ENCODE data around the gene TMEM52B.
"Not testable (repeated sequence)": the region's sequence is repeated elsewhere in the genome, so short reads cannot be mapped to it uniquely, and the experiment has no call there.

Gene TMEM52B

DNA sequence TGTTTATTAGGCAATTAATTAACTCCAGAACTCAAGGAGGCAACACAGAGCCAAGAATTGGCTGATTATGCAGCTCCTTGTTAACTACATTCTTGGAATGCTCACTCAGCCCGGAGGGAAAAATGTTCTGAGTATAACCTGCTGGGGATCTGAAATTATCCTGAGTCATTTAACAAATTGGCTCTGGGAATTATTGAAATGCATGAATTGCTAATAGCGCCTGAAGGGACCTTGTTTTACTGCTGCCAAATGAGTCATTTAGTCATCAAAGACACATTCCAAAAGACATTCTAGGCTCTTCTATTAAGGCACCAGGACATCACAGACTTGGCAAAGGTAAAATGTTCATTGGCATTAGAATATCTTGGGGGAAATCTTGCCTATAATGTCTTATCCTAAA, 13.0 kb downstream of the TMEM52B start:
- DNase-seq, result peak; percentile 83

DNA sequence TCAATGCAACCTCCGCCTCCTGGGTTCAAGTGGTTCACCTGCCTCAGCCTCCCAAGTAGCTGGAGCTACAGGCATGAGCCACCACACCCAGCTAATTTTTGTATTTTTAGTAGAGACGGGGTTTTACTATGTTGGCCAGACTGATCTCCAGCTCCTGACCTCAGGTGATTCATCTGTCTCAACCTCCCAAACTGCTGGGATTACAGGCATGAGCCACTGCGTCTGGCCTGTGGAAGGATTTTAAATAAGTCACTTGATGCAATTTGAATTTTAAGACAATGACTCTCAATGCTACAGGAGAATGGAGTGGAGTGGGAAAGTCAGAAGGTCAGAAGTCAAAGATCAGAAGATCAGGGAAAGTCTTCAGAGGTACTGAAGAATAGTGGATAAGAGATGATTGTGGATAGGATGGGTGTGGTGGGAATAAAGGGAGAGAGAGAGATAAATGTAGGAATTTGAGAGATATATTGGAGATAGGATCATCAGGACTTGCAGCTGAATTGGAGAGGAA, 15.4 kb downstream of the TMEM52B start:
- H3K23ac ChIP-seq (ENCODE audit: low read length), result no peak overlapping the region
- no peaks in the 10 kb centered on the region for H3K27me3 ChIP-seq (ENCODE audit: insufficient read depth, low read length, poor library complexity)
- H3K4ac ChIP-seq (ENCODE audit: low read depth, low read length), result no peak overlapping the region
- H2AK5ac ChIP-seq (ENCODE audit: low read length), result no peak overlapping the region
- H4K5ac ChIP-seq (ENCODE audit: low read length), result no peak overlapping the region
- no peak overlapping the region for H2BK5ac ChIP-seq (ENCODE audit: low read length)
- no peaks in the 10 kb centered on the region for H3K79me1 ChIP-seq (ENCODE audit: low read length)
- no peak overlapping the region for H3K4me2 ChIP-seq (ENCODE audit: low read length)
- H3K9ac ChIP-seq (ENCODE audit: low read length), result no peak overlapping the region
- H3K56ac ChIP-seq (ENCODE audit: low read length), result no peak overlapping the region
- no peaks in the 10 kb centered on the region for H3K36me3 ChIP-seq (ENCODE audit: control insufficient read depth, insufficient read depth, low read length)
- no peak overlapping the region for H2BK120ac ChIP-seq (ENCODE audit: low read depth, low read length)
- no peak overlapping the region for H3K27ac ChIP-seq (ENCODE audit: low read depth, low read length)
- no peak overlapping the region for H4K8ac ChIP-seq (ENCODE audit: low read depth, low read length)
- peaks cover 2% of the 10 kb centered on the region for H3K4me1 ChIP-seq (ENCODE audit: control insufficient read depth, low read depth, low read length)
- no CpG with 5 or more reads among the region's 3 CpGs for WGBS (ENCODE audit: extremely low coverage, insufficient coverage, low lambda C conversion rate)
- DNase-seq, result no peak
- no peak overlapping the region for H2BK15ac ChIP-seq (replicated peaks; ENCODE audit: low read depth)
- H3K18ac ChIP-seq (ENCODE audit: low read length), result no peak overlapping the region
- H3K4me3 ChIP-seq (ENCODE audit: low read length), result no peak overlapping the region
- H3K79me2 ChIP-seq (ENCODE audit: control insufficient read depth, insufficient read depth, low read length), result no peaks in the 10 kb centered on the region

More for the DNA sequence above, 13.0 kb downstream of the TMEM52B start:
- H3K4me2 ChIP-seq (ENCODE audit: low read length), result no peak overlapping the region
- no peaks in the 10 kb centered on the region for H3K36me3 ChIP-seq (ENCODE audit: control insufficient read depth, insufficient read depth, low read length)
- H3K79me2 ChIP-seq (ENCODE audit: control insufficient read depth, insufficient read depth, low read length), result no peaks in the 10 kb centered on the region
- no peak overlapping the region for H3K4me3 ChIP-seq (ENCODE audit: low read length)
- no peak overlapping the region for H2BK120ac ChIP-seq (ENCODE audit: low read depth, low read length)
- H2BK5ac ChIP-seq (ENCODE audit: low read length), result no peak overlapping the region
- H2BK15ac ChIP-seq (replicated peaks; ENCODE audit: low read depth), result no peak overlapping the region
- H2AK5ac ChIP-seq (ENCODE audit: low read length), result no peak overlapping the region
- H3K56ac ChIP-seq (ENCODE audit: low read length), result no peak overlapping the region
- peaks cover 2% of the 10 kb centered on the region for H3K4me1 ChIP-seq (ENCODE audit: control insufficient read depth, low read depth, low read length)
- no peak overlapping the region for H3K23ac ChIP-seq (ENCODE audit: low read length)
- no peaks in the 10 kb centered on the region for H3K27me3 ChIP-seq (ENCODE audit: insufficient read depth, low read length, poor library complexity)
- H3K27ac ChIP-seq (ENCODE audit: low read depth, low read length), result peak overlapping the region; percentile 27
- WGBS (ENCODE audit: extremely low coverage, insufficient coverage, low lambda C conversion rate), result no CpG with 5 or more reads among the region's 2 CpGs
- no peak overlapping the region for H4K5ac ChIP-seq (ENCODE audit: low read length)
- H3K79me1 ChIP-seq (ENCODE audit: low read length), result no peaks in the 10 kb centered on the region
- no peak overlapping the region for H3K4ac ChIP-seq (ENCODE audit: low read depth, low read length)
- no peak overlapping the region for H4K8ac ChIP-seq (ENCODE audit: low read depth, low read length)
- no peak overlapping the region for H3K9ac ChIP-seq (ENCODE audit: low read length)
- H3K18ac ChIP-seq (ENCODE audit: low read length), result no peak overlapping the region

- no peak for DNase-seq
Measured at GRCh38 chr12:10196210-10196609, 17.4 kb downstream of the TMEM52B start.

GRCh38 chr12:10197879-10198278, 19.0 kb downstream of the TMEM52B start:
- no peak overlapping the region for H3K56ac ChIP-seq (ENCODE audit: low read length)
- no peak overlapping the region for H4K5ac ChIP-seq (ENCODE audit: low read length)
- no peaks in the 10 kb centered on the region for H3K27me3 ChIP-seq (ENCODE audit: insufficient read depth, low read length, poor library complexity)
- H3K4ac ChIP-seq (ENCODE audit: low read depth, low read length), result no peak overlapping the region
- H3K18ac ChIP-seq (ENCODE audit: low read length), result no peak overlapping the region
- no peak overlapping the region for H3K4me2 ChIP-seq (ENCODE audit: low read length)
- H4K8ac ChIP-seq (ENCODE audit: low read depth, low read length), result no peak overlapping the region
- no peak overlapping the region for H3K4me3 ChIP-seq (ENCODE audit: low read length)
- no CpG with 5 or more reads among the region's 5 CpGs for WGBS (ENCODE audit: extremely low coverage, insufficient coverage, low lambda C conversion rate)
- no peak overlapping the region for H2AK5ac ChIP-seq (ENCODE audit: low read length)
- H3K79me2 ChIP-seq (ENCODE audit: control insufficient read depth, insufficient read depth, low read length), result no peaks in the 10 kb centered on the region
- no peak overlapping the region for H2BK120ac ChIP-seq (ENCODE audit: low read depth, low read length)
- H3K23ac ChIP-seq (ENCODE audit: low read length), result no peak overlapping the region
- no peak overlapping the region for H3K27ac ChIP-seq (ENCODE audit: low read depth, low read length)
- H3K9ac ChIP-seq (ENCODE audit: low read length), result no peak overlapping the region
- H3K36me3 ChIP-seq (ENCODE audit: control insufficient read depth, insufficient read depth, low read length), result no peaks in the 10 kb centered on the region
- no peak overlapping the region for H2BK15ac ChIP-seq (replicated peaks; ENCODE audit: low read depth)
- no peak for DNase-seq
- H3K79me1 ChIP-seq (ENCODE audit: low read length), result no peaks in the 10 kb centered on the region
- H2BK5ac ChIP-seq (ENCODE audit: low read length), result no peak overlapping the region
- no peaks in the 10 kb centered on the region for H3K4me1 ChIP-seq (ENCODE audit: control insufficient read depth, low read depth, low read length)

More at GRCh38 chr12:10196210-10196609, 17.4 kb downstream of the TMEM52B start:
- Histone ChIP-seq H3K9ac (ENCODE audit: low read length) (no peak overlapping the region), H3K4me3 (ENCODE audit: low read length) (no peak overlapping the region), H3K27me3 (ENCODE audit: insufficient read depth, low read length, poor library complexity) (no peaks in the 10 kb centered on the region), H2BK15ac (replicated peaks; ENCODE audit: low read depth) (no peak overlapping the region), H2BK120ac (ENCODE audit: low read depth, low read length) (no peak overlapping the region), H3K4ac (ENCODE audit: low read depth, low read length) (no peak overlapping the region), H2BK5ac (ENCODE audit: low read length) (no peak overlapping the region), H3K27ac (ENCODE audit: low read depth, low read length) (no peak overlapping the region), H4K8ac (ENCODE audit: low read depth, low read length) (no peak overlapping the region), H3K79me1 (ENCODE audit: low read length) (no peaks in the 10 kb centered on the region), H4K5ac (ENCODE audit: low read length) (no peak overlapping the region), H3K4me1 (ENCODE audit: control insufficient read depth, low read depth, low read length) (peaks cover 2% of the 10 kb centered on the region), H3K56ac (ENCODE audit: low read length) (peak overlapping the region; percentile 25), H3K36me3 (ENCODE audit: control insufficient read depth, insufficient read depth, low read length) (no peaks in the 10 kb centered on the region), H2AK5ac (ENCODE audit: low read length) (no peak overlapping the region), H3K18ac (ENCODE audit: low read length) (no peak overlapping the region), H3K4me2 (ENCODE audit: low read length) (no peak overlapping the region), H3K79me2 (ENCODE audit: control insufficient read depth, insufficient read depth, low read length) (no peaks in the 10 kb centered on the region), H3K23ac (ENCODE audit: low read length) (no peak overlapping the region)
- WGBS (ENCODE audit: extremely low coverage, insufficient coverage, low lambda C conversion rate), result no CpG with 5 or more reads among the region's 10 CpGs

- H3K79me1 ChIP-seq (ENCODE audit: low read length); H3K27ac ChIP-seq (ENCODE audit: low read depth, low read length); H2BK120ac ChIP-seq (ENCODE audit: low read depth, low read length); H3K4me1 ChIP-seq (ENCODE audit: control insufficient read depth, low read depth, low read length); H3K79me2 ChIP-seq (ENCODE audit: control insufficient read depth, insufficient read depth, low read length); H3K18ac ChIP-seq (ENCODE audit: low read length); H2BK15ac ChIP-seq (replicated peaks; ENCODE audit: low read depth); H2AK5ac ChIP-seq (ENCODE audit: low read length); H3K56ac ChIP-seq (ENCODE audit: low read length); H4K5ac ChIP-seq (ENCODE audit: low read length); DNase-seq; H3K4me3 ChIP-seq (ENCODE audit: low read length); H3K27me3 ChIP-seq (ENCODE audit: insufficient read depth, low read length, poor library complexity); H3K23ac ChIP-seq (ENCODE audit: low read length); H4K8ac ChIP-seq (ENCODE audit: low read depth, low read length); H3K9ac ChIP-seq (ENCODE audit: low read length); H3K4ac ChIP-seq (ENCODE audit: low read depth, low read length); H3K36me3 ChIP-seq (ENCODE audit: control insufficient read depth, insufficient read depth, low read length); H2BK5ac ChIP-seq (ENCODE audit: low read length); H3K4me2 ChIP-seq (ENCODE audit: low read length): not testable (repeated sequence)
- WGBS (ENCODE audit: extremely low coverage, insufficient coverage, low lambda C conversion rate), result no CpG with 5 or more reads among the region's 2 CpGs
Measured at GRCh38 chr12:10204495-10204894, 25.7 kb downstream of the TMEM52B start.

GRCh38 chr12:10205220-10205807, 26.5 kb downstream of the TMEM52B start:
- H3K79me2 ChIP-seq (ENCODE audit: control insufficient read depth, insufficient read depth, low read length), result no peaks in the 10 kb centered on the region
- H2BK5ac ChIP-seq (ENCODE audit: low read length), result no peak overlapping the region
- H3K4ac ChIP-seq (ENCODE audit: low read depth, low read length), result no peak overlapping the region
- H2BK120ac ChIP-seq (ENCODE audit: low read depth, low read length), result no peak overlapping the region
- H3K9ac ChIP-seq (ENCODE audit: low read length), result no peak overlapping the region
- no peak overlapping the region for H3K4me2 ChIP-seq (ENCODE audit: low read length)
- no peak overlapping the region for H3K56ac ChIP-seq (ENCODE audit: low read length)
- no peaks in the 10 kb centered on the region for H3K79me1 ChIP-seq (ENCODE audit: low read length)
- peak overlapping the region; percentile 38 for H2BK15ac ChIP-seq (replicated peaks; ENCODE audit: low read depth)
- H3K36me3 ChIP-seq (ENCODE audit: control insufficient read depth, insufficient read depth, low read length), result no peaks in the 10 kb centered on the region
- no peak overlapping the region for H4K5ac ChIP-seq (ENCODE audit: low read length)
- no peak overlapping the region for H3K23ac ChIP-seq (ENCODE audit: low read length)
- no CpG with 5 or more reads among the region's 3 CpGs for WGBS (ENCODE audit: extremely low coverage, insufficient coverage, low lambda C conversion rate)
- DNase-seq, result peak; percentile 67
- H4K8ac ChIP-seq (ENCODE audit: low read depth, low read length), result no peak overlapping the region
- no peak overlapping the region for H3K27ac ChIP-seq (ENCODE audit: low read depth, low read length)
- H3K4me3 ChIP-seq (ENCODE audit: low read length), result no peak overlapping the region
- H3K18ac ChIP-seq (ENCODE audit: low read length), result no peak overlapping the region
- no peak overlapping the region for H2AK5ac ChIP-seq (ENCODE audit: low read length)
- no peaks in the 10 kb centered on the region for H3K27me3 ChIP-seq (ENCODE audit: insufficient read depth, low read length, poor library complexity)
- no peaks in the 10 kb centered on the region for H3K4me1 ChIP-seq (ENCODE audit: control insufficient read depth, low read depth, low read length)

Data from mesendoderm (in vitro differentiated cells).